Ectodermal cell (in vitro differentiated cells): Measurements from ENCODE around the gene SCYL1.

Source experiments
- H3K27ac ChIP-seq: 2 replicates; pipeline ENCODE4 v1.7.0; 2013; ENCODE audit warnings: mild to moderate bottlenecking, low read depth, low read length; ENCODE audit not compliant: insufficient read depth, poor library complexity, severe bottlenecking
- H3K27me3 ChIP-seq: 2 replicates; pipeline ENCODE4 v1.7.0; 2013; ENCODE audit warnings: mild to moderate bottlenecking, low read length; ENCODE audit not compliant: insufficient read depth, control insufficient read depth, poor library complexity, severe bottlenecking
- H3K36me3 ChIP-seq: one replicate; pipeline ENCODE4 v1.7.0; 2013; ENCODE audit warnings: low read length; ENCODE audit not compliant: control insufficient read depth, insufficient read depth
- H3K4me1 ChIP-seq: one replicate; pipeline ENCODE4 v1.7.0; 2013; ENCODE audit warnings: low read length; ENCODE audit not compliant: control insufficient read depth, insufficient read depth
- H3K4me3 ChIP-seq: 2 replicates; pipeline ENCODE4 v1.7.0; 2013; ENCODE audit warnings: low read depth, low read length, control low read depth; ENCODE audit not compliant: insufficient read depth
- H3K9me3 ChIP-seq: 2 replicates; pipeline ENCODE4 v1.7.0; 2013; ENCODE audit warnings: mild to moderate bottlenecking, low read length, moderate library complexity; ENCODE audit not compliant: control insufficient read depth
- WGBS, 2 experiments: methylation state at CpG; one replicate each; pipeline ENCODE4 v1.1.7; 2013; ENCODE audit warnings: missing lambda C conversion rate in 2 of 2; 5-methylcytosine and 5-hydroxymethylcytosine counted together

SCYL1 gene

GRCh38 chr11:65487467-65488272 lies 37.2 kb upstream of the SCYL1 start:
- Histone ChIP-seq H3K4me1 (peaks cover 69% of the 10 kb centered on the region), H3K27ac (peak overlapping the region; percentile 99), H3K9me3 (no peaks in the 10 kb centered on the region), H3K27me3 (no peaks in the 10 kb centered on the region), H3K4me3 (peak overlapping the region; percentile 30), H3K36me3 (no peaks in the 10 kb centered on the region)
- WGBS, 2 experiments = 4 to 6% methylated on average over 17 of the region's 17 CpGs

- H3K27ac ChIP-seq = peak overlapping the region; percentile 99
- 51 to 53% methylated on average over 10 of the region's 10 CpGs for WGBS, 2 experiments
- H3K9me3 ChIP-seq = no peaks in the 10 kb centered on the region
- H3K36me3 ChIP-seq = no peaks in the 10 kb centered on the region
- peaks cover 77% of the 10 kb centered on the region for H3K4me1 ChIP-seq
- no peaks in the 10 kb centered on the region for H3K27me3 ChIP-seq
- H3K4me3 ChIP-seq = peak overlapping the region; percentile 30
These were observed 36.4 kb upstream of the SCYL1 start for GRCh38 chr11:65488273-65489034.

- Histone ChIP-seq H3K36me3 (no peaks in the 10 kb centered on the region), H3K27ac (peak overlapping the region; percentile 99), H3K27me3 (no peaks in the 10 kb centered on the region), H3K4me1 (peaks cover 80% of the 10 kb centered on the region), H3K4me3 (no peak overlapping the region), H3K9me3 (no peaks in the 10 kb centered on the region)
- 26 to 32% methylated on average over 10 of the region's 10 CpGs for WGBS, 2 experiments
These were observed 35.7 kb upstream of the SCYL1 start for GRCh38 chr11:65489035-65489705.

DNA sequence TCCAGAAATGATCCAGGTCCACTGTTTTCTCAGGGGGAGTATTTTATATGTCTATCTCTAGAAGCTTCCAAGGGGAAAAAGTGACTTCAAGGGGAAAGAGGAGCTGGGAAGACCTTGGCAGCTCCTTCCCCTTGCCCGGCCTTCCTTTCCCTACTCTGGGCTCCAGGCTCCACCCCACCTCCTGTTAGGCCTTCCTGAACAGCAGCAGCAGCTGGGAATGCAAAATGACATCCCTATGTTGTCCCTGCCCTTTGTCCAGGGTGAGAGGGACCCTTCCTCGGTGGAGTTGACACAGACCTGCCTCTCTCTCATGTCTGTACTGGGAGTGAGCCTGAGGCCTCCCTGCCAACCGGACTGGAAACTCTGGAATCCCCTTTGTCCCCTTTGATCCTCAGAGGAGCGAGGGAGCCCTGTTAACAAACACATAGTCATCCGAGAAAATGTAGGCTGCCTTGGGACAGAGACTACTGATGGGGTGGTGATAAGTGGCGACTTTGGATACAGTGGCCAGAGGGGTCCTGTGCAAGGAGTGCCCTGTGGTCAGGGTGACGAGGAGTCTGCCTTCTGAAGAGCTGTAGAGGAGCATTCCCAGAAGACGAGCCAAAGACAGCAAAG lies 35.1 kb upstream of the SCYL1 start:
- Histone ChIP-seq H3K27me3 (no peaks in the 10 kb centered on the region), H3K4me1 (peaks cover 80% of the 10 kb centered on the region), H3K9me3 (no peaks in the 10 kb centered on the region), H3K27ac (peak overlapping the region; percentile 99), H3K36me3 (no peaks in the 10 kb centered on the region), H3K4me3 (no peak overlapping the region)
- 50% methylated on average over 8 of the region's 8 CpGs for WGBS, 2 experiments

DNA sequence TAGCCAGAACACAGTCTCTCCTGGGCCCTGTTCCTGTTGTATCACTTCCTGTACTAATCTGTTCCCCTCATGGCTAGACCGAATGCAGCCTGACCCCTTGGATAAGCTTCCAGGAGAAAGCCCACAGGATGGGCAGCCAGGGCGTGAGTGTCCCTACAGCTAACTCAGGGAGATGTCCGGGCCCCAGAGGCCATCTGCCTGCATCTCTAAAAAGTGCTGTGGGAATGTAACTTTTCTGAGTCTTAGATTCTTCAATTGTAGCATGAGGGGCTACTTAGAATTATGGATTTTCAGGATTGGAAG lies 33.8 kb upstream of the SCYL1 start:
- Histone ChIP-seq H3K4me3 (no peak overlapping the region), H3K4me1 (peaks cover 69% of the 10 kb centered on the region), H3K27me3 (no peaks in the 10 kb centered on the region), H3K27ac (no peak overlapping the region), H3K36me3 (no peaks in the 10 kb centered on the region), H3K9me3 (no peaks in the 10 kb centered on the region)
- 93 to 94% methylated on average over 3 of the region's 3 CpGs for WGBS, 2 experiments

DNA sequence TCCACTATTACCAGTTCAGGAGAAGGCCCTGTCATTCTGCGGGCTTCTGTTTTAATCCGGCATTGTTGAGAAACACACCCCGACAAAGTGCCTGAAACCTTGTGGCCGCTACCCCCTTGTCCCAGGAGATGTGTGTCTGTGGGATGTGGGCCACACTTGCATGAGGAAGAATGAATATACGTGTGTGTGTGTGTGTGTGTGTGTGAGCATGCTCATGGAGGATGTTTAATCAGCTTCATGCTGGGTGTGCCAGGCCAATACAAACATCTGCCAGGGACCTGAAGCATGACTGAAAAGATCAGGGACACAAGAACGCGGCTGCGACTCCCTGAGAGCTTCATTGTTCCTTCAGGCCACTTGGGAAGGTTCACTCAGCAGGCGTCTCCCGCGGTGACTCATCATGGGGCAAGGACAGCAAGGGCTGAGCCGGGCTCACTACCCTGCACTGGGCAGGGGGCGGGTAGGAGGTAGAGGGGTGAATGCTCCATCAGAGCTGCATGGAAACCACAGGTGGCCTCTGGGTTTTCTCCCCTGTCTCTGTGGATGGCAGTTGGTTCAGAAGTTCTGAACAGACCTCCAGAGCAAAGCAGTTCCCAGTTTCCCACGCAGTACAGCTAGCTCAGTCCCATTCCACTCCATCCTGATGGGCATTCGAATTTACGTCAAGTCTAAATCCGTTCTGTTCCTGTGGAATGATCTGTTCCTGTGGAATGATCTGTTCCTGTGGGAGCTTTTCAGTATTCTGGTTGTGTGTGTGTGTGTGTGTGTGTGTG lies 33.1 kb upstream of the SCYL1 start:
- 40 to 41% methylated on average over 17 of the region's 17 CpGs for WGBS, 2 experiments
- H3K36me3 ChIP-seq = no peaks in the 10 kb centered on the region
- H3K4me1 ChIP-seq = peaks cover 68% of the 10 kb centered on the region
- H3K27me3 ChIP-seq = no peaks in the 10 kb centered on the region
- H3K4me3 ChIP-seq = no peak overlapping the region
- peak overlapping the region; percentile 18 for H3K27ac ChIP-seq
- H3K9me3 ChIP-seq = no peaks in the 10 kb centered on the region

- no peak overlapping the region for H3K4me3 ChIP-seq
- WGBS, 2 experiments = 81 to 90% methylated on average over 4 of the region's 4 CpGs
- H3K9me3 ChIP-seq = no peaks in the 10 kb centered on the region
- H3K4me1 ChIP-seq = peaks cover 65% of the 10 kb centered on the region
- no peak overlapping the region for H3K27ac ChIP-seq
- no peaks in the 10 kb centered on the region for H3K36me3 ChIP-seq
- H3K27me3 ChIP-seq = no peaks in the 10 kb centered on the region
These were observed 32.6 kb upstream of the SCYL1 start for GRCh38 chr11:65492387-65492636.

- H3K27me3 ChIP-seq = no peaks in the 10 kb centered on the region
- no peak overlapping the region for H3K27ac ChIP-seq
- H3K9me3 ChIP-seq = no peaks in the 10 kb centered on the region
- H3K4me1 ChIP-seq = peaks cover 64% of the 10 kb centered on the region
- H3K36me3 ChIP-seq = no peaks in the 10 kb centered on the region
- 75 to 77% methylated on average over 5 of the region's 6 CpGs for WGBS, 2 experiments
- no peak overlapping the region for H3K4me3 ChIP-seq
These were observed 32.1 kb upstream of the SCYL1 start for GRCh38 chr11:65492637-65493366.

GRCh38 chr11:65493367-65494176 lies 31.3 kb upstream of the SCYL1 start:
- Histone ChIP-seq H3K27me3 (no peaks in the 10 kb centered on the region), H3K4me1 (peaks cover 56% of the 10 kb centered on the region), H3K36me3 (no peaks in the 10 kb centered on the region), H3K9me3 (no peaks in the 10 kb centered on the region), H3K4me3 (no peak overlapping the region), H3K27ac (peak overlapping the region; percentile 36)
- WGBS, 2 experiments = 76 to 77% methylated on average over 12 of the region's 12 CpGs
